ENCODE data around the gene HSPH1. TPM values are rescaled to one million over a fixed set of nuclear protein-coding genes. Genes with fewer than 3 reads are reported as not detected.

Gene HSPH1
- total RNA-seq, 1 experiment from 2014 or later = 116 TPM

GRCh38 chr13:31115616-31116015 lies 46.1 kb downstream of the HSPH1 start:
- no peaks in the 10 kb centered on the region for H3K9me3 ChIP-seq (ENCODE audit: control insufficient read depth in 1 of 2, insufficient read depth in 1 of 2, low read depth in 1 of 2, low read length in 2 of 2)
- ATAC-seq (no peak), DNase-seq (ENCODE audit: low read depth, low spot score) (no peak)
- POLR2A ChIA-PET = no interaction called here
- H3K9ac ChIP-seq (ENCODE audit: low read length) = no peak overlapping the region
- H4K20me1 ChIP-seq (ENCODE audit: insufficient read depth) = no peaks in the 10 kb centered on the region
- no TSS peak for BruUV-seq (replicated peaks)
- RAD21 ChIA-PET (ENCODE audit: low non-redundant PET in 1 of 2, low total read pairs in 2 of 2, uncharacterized antibody in 2 of 2, unreplicated experiment in 2 of 2) = no interaction called here
- intact Hi-C loops (cut with micrococcal nuclease) = no loop called here
- H3K4me3 ChIP-seq (replicated peaks in 1 of 2; ENCODE audit: low read depth in 1 of 2, low read length in 2 of 2) = no peak overlapping the region
- no peak overlapping the region for H3K4me2 ChIP-seq (ENCODE audit: low read length)
- no peaks in the 10 kb centered on the region for H3K9me2 ChIP-seq (ENCODE audit: insufficient read depth)
- no peak overlapping the region for H3K27ac ChIP-seq (ENCODE audit: low read depth, low read length)
- H2AFZ ChIP-seq (ENCODE audit: low read depth, low read length, poor library complexity, severe bottlenecking) = no peak overlapping the region
- no peaks in the 10 kb centered on the region for H3K4me1 ChIP-seq (ENCODE audit: control insufficient read depth in 1 of 2, insufficient read depth in 2 of 2, low read length in 2 of 2)
- no peaks in the 10 kb centered on the region for H3K79me2 ChIP-seq (ENCODE audit: insufficient read depth, low read length)
- no peaks in the 10 kb centered on the region for H3K36me3 ChIP-seq (ENCODE audit: control insufficient read depth in 1 of 2, insufficient read depth in 2 of 2, low read length in 2 of 2)
- peaks cover 63% of the 10 kb centered on the region for H3K27me3 ChIP-seq (ENCODE audit: insufficient read depth, low read length)
- CTCF ChIA-PET = interaction anchor here (1.3 kb wide), 1 partner anchor 71 kb away, joined by 3 read pairs; no protein-coding TSS in a partner anchor
- TF ChIP-seq CBX3 (IDR thresholded peaks at IDR 0.05; ENCODE audit: low read depth) (no peak), REST (IDR thresholded peaks at IDR 0.05; ENCODE audit: low read depth) (no peak)

GRCh38 chr13:31114641-31115040 lies 47.1 kb downstream of the HSPH1 start:
- Histone ChIP-seq H4K20me1 (ENCODE audit: insufficient read depth) (no peaks in the 10 kb centered on the region), H3K4me2 (ENCODE audit: low read length) (no peak overlapping the region), H3K79me2 (ENCODE audit: insufficient read depth, low read length) (no peaks in the 10 kb centered on the region), H3K4me1 (ENCODE audit: control insufficient read depth in 1 of 2, insufficient read depth in 2 of 2, low read length in 2 of 2) (no peaks in the 10 kb centered on the region), H3K9me3 (ENCODE audit: control insufficient read depth in 1 of 2, insufficient read depth in 1 of 2, low read depth in 1 of 2, low read length in 2 of 2) (no peaks in the 10 kb centered on the region), H3K36me3 (ENCODE audit: control insufficient read depth in 1 of 2, insufficient read depth in 2 of 2, low read length in 2 of 2) (no peaks in the 10 kb centered on the region), H3K9ac (ENCODE audit: low read length) (no peak overlapping the region), H3K9me2 (ENCODE audit: insufficient read depth) (no peaks in the 10 kb centered on the region), H2AFZ (ENCODE audit: low read depth, low read length, poor library complexity, severe bottlenecking) (no peak overlapping the region), H3K27me3 (ENCODE audit: insufficient read depth, low read length) (peaks cover 59% of the 10 kb centered on the region), H3K4me3 (replicated peaks in 1 of 2; ENCODE audit: low read depth in 1 of 2, low read length in 2 of 2) (no peak overlapping the region), H3K27ac (ENCODE audit: low read depth, low read length) (no peak overlapping the region)
- intact Hi-C loops (cut with micrococcal nuclease) = no loop called here
- ChIA-PET POLR2A (no interaction called here), CTCF (interaction anchor here (1.3 kb wide), 1 partner anchor 70 kb away, joined by 3 read pairs; no protein-coding TSS in a partner anchor), RAD21 (ENCODE audit: low non-redundant PET in 1 of 2, low total read pairs in 2 of 2, uncharacterized antibody in 2 of 2, unreplicated experiment in 2 of 2) (no interaction called here)
- DNase-seq (ENCODE audit: low read depth, low spot score) (no peak), ATAC-seq (no peak)
- no TSS peak for BruUV-seq (replicated peaks)
- TF ChIP-seq ZFX (IDR thresholded peaks at IDR 0.05) (no peak), SRF (IDR thresholded peaks at IDR 0.05; ENCODE audit: low read depth) (no peak), CTCF (IDR thresholded peaks at IDR 0.05 in 2 of 3, conservative IDR thresholded peaks at IDR 0.05 in 1 of 3; ENCODE audit: borderline replicate concordance in 1 of 3, insufficient read depth in 1 of 3, low read depth in 2 of 3, low read length in 2 of 3) (no peak), ATF3 (IDR thresholded peaks at IDR 0.05) (no peak), RAD21 (IDR thresholded peaks at IDR 0.05; ENCODE audit: low read depth) (no peak), EGR1 (IDR thresholded peaks at IDR 0.05; ENCODE audit: low read depth) (no peak), MAX (IDR thresholded peaks at IDR 0.05) (no peak), POLR2A (IDR thresholded peaks at IDR 0.05; ENCODE audit: borderline replicate concordance, extremely low read depth, insufficient read depth, insufficient read length) (no peak), ZBTB33 (IDR thresholded peaks at IDR 0.05; ENCODE audit: extremely low read depth, insufficient replicate concordance, low read length) (no peak), CBX3 (IDR thresholded peaks at IDR 0.05; ENCODE audit: low read depth) (no peak), POLR2AphosphoS5 (IDR thresholded peaks at IDR 0.05; ENCODE audit: low read depth, low read length) (no peak), CEBPB (IDR thresholded peaks at IDR 0.05; ENCODE audit: low read depth) (no peak)
